Adrenal gland (tissue), 12 donors: ENCODE measurements around the gene SHD. TPM values are rescaled to one million over a fixed set of nuclear protein-coding genes. Genes with fewer than 3 reads are reported as not detected.
"Not testable (repeated sequence)": the region's sequence is repeated elsewhere in the genome, so short reads cannot be mapped to it uniquely, and the experiment has no call there.

ENCODE experiments used
- DNase-seq, 7 donors: peaks; one replicate each; pipeline ENCODE4 v3.0.0-alpha.2; 2019 to 2020
- H3K27ac ChIP-seq, 5 donors: fragments of 200-600 bp; sonication (generic) in 4 of 5; 1 replicate in 3 of 5; 2 replicates in 2 of 5; pipeline versions ENCODE4 v1.5.1 to v1.8.0; 2016 to 2020; ENCODE audit warnings: mild to moderate bottlenecking in 1 of 5
- H3K27me3 ChIP-seq: fragments of 200-600 bp; 2 replicates; pipeline ENCODE4 v1.8.0; 2021
- H3K36me3 ChIP-seq, 2 donors: fragments of 200-600 bp; replicated peaks in 1 of 2; 1 replicate in 1 of 2; 2 replicates in 1 of 2; pipeline versions ENCODE4 v1.5.1 to v1.8.0; 2018 to 2022
- H3K4me1 ChIP-seq, 2 donors: fragments of 200-600 bp; replicated peaks in 1 of 2; 1 replicate in 1 of 2; 2 replicates in 1 of 2; pipeline versions ENCODE4 v1.5.1 to v1.8.0; 2018 to 2021
- H3K4me3 ChIP-seq, 4 donors: fragments of 200-600 bp; sonication (generic) in 3 of 4; one replicate each; pipeline ENCODE4 v1.5.1; 2016 to 2018
- H3K9me3 ChIP-seq, 3 donors: fragments of 200-600 bp; sonication (generic) in 1 of 3; replicated peaks in 1 of 3; 1 replicate in 2 of 3; 2 replicates in 1 of 3; pipeline versions ENCODE4 v1.5.1 to v1.8.0; 2016 to 2021
- POLR2A ChIP-seq, 2 donors: fragments of 450-650 bp; IDR thresholded peaks; one replicate each; pipeline ENCODE4 v1.6.1; 2017; ENCODE audit warnings: antibody characterized with exemption in 2 of 2, mild to moderate bottlenecking in 2 of 2, moderate library complexity in 1 of 2
- WGBS, 4 donors: extraction: QIAGEN DNeasy Blood & Tissue Kit in 2 of 4; methylation state at CpG; one replicate each; pipeline versions ENCODE4 v1.1.5 to v1.1.7; 2013 to 2017; 5-methylcytosine and 5-hydroxymethylcytosine counted together
- intact Hi-C, 2 donors: fragments of 100-400 bp; cut with DNase I; formaldehyde crosslinking; loops; one replicate each; pipeline versions ENCODE4 v1.14.1 to v1.15.0; 2022 to 2023
- polyA plus RNA-seq, 3 donors: library from polyadenylated mRNA; stranded (reverse); fragments of 200-250 nt in 2 of 3; fragments of 350-450 nt in 1 of 3; fragmentation: Illumina TruSeq in 1 of 3; extraction: RNeasy Lipid Tissue Mini Kit (QIAGEN cat#74804) in 1 of 3; gene quantifications; one replicate each; pipeline ENCODE4 v1.2.3, GENCODE V29; 2013 to 2014
- total RNA-seq, 9 donors: library from RNA; depleted of rRNA in 4 of 9; stranded (reverse); fragments of >200 nt in 4 of 9; fragments of 120-200 nt in 1 of 9; fragmentation: NEBNext Ultra II Directional in 1 of 9; extraction: Animal tissue kit (Norgen Biotek cat#: 25700) in 1 of 9; gene quantifications; one replicate each; pipeline versions ENCODE4 v1.1.0 to v1.2.4, GENCODE V29; 2013 to 2023
- TF ChIP-seq, protein P1 (sequence below), 6 experiments: fragments of 450-650 bp in 4 of 6; fragments of 200-600 bp in 2 of 6; sonication (generic) in 1 of 6; IDR thresholded peaks; 1 replicate in 5 of 6; 2 replicates in 1 of 6; pipeline versions ENCODE4 v1.5.1 to v1.8.0; 2016 to 2021; ENCODE audit warnings: antibody characterized with exemption in 6 of 6, mild to moderate bottlenecking in 2 of 6, moderate library complexity in 1 of 6
- donor health status: healthy with polysubstance abuse.
- donor health status: Bipolar disorder and iron deficiency.
- donor health status: DM: yes; HTN: yes; CAD: no.
- donor health status: DM: no; HTN: no; CAD: no.
- donor health status: DM: no; HTN: no; CAD: no.
- donor health status: DM: yes; HTN: yes; CAD: no.

Gene SHD
- total and polyA plus RNA-seq, 12 donors, result 0.07 to 4.1 (median 0.74) TPM; not detected in 6

DNA sequence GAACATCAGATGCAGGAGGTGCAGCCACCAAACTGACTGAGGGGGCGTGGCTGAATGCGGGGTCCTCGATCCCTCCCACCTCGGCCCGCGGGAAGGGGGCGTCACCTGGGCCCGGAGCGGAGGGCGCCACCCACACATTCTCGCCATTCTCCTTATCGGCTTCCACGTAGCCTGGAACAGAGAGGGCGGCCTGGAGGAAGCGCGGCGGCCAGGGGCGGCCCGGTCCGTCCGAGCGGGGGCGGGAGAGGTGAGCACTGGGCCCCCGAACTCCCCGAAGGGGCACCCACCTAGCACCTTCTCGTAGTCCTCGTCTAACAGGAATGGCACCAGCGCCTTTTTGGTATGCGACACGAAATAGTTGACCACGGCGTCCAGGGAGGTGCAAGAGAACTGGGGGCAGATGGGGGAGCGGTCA, 47.8 kb downstream of the SHD start:
- Histone ChIP-seq H3K9me3 (no peaks in the 10 kb centered on the region), H3K27ac (no peak overlapping the region), H3K36me3 (no peaks in the 10 kb centered on the region), H3K4me1 (peaks cover 9 to 20% of the 10 kb centered on the region in 2 donors), H3K4me3 (peak overlapping the region in 1 of 4 donors; percentile 62), H3K27me3 (no peaks in the 10 kb centered on the region)
- TF ChIP-seq, protein P1, sequence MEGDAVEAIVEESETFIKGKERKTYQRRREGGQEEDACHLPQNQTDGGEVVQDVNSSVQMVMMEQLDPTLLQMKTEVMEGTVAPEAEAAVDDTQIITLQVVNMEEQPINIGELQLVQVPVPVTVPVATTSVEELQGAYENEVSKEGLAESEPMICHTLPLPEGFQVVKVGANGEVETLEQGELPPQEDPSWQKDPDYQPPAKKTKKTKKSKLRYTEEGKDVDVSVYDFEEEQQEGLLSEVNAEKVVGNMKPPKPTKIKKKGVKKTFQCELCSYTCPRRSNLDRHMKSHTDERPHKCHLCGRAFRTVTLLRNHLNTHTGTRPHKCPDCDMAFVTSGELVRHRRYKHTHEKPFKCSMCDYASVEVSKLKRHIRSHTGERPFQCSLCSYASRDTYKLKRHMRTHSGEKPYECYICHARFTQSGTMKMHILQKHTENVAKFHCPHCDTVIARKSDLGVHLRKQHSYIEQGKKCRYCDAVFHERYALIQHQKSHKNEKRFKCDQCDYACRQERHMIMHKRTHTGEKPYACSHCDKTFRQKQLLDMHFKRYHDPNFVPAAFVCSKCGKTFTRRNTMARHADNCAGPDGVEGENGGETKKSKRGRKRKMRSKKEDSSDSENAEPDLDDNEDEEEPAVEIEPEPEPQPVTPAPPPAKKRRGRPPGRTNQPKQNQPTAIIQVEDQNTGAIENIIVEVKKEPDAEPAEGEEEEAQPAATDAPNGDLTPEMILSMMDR (IDR thresholded peaks at IDR 0.05), result no peak
- TF ChIP-seq POLR2A (IDR thresholded peaks at IDR 0.05), result no peak
- DNase-seq, result peak in 2 of 7 donors; percentile 38 to 39
- 6 to 15% (median 8%) methylated on average over 6 to 33 of the region's 33 CpGs for WGBS, 4 donors
- intact Hi-C loops, result no loop called here

DNA sequence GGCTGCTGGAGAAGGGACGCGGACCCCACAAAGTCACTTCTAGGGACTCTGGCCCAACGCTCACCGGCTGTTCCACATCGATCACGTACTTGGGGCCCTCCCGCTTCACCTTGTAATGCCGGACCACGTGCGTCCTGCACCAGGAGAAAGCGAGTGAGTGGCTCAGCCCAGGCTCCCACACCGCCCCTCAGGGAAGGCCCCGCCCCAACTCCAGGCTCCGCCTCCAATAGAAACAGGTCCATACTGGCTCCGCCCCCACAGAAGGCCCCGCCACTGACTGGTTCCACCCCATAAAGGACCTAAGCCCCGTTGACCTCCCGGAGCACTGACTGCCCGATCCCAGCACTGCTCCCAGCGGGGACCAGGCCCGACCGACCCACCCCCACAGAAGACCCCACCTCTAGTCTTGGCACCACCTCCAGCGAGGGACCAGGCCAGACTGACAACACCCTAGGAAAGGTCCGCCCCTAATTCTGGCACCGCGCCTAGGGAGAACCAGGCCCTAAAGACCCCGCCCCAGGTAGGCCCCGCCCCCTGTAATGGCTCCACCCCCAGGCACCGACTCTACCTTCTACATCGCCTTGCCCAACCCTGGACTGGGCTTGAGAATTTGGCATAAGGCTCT, 48.3 kb downstream of the SHD start:
- H3K9me3 ChIP-seq, result no peaks in the 10 kb centered on the region
- peak in 1 of 2 donors; percentile 11 for TF ChIP-seq POLR2A (IDR thresholded peaks at IDR 0.05)
- TF ChIP-seq, protein P1 (IDR thresholded peaks at IDR 0.05), result no peak
- H3K36me3 ChIP-seq, result no peaks in the 10 kb centered on the region
- H3K4me1 ChIP-seq, result peaks cover 9 to 20% of the 10 kb centered on the region in 2 donors
- no peaks in the 10 kb centered on the region for H3K27me3 ChIP-seq
- DNase-seq, result peak; percentile 80 to 97 (median 89)
- peak overlapping the region in 2 of 4 donors; percentile 10 to 62 for H3K4me3 ChIP-seq
- intact Hi-C loops, result no loop called here
- peak overlapping the region in 2 of 5 donors; percentile 51 to 75 for H3K27ac ChIP-seq
- WGBS, 4 donors, result 2 to 5% (median 5%) methylated on average over 8 to 30 of the region's 30 CpGs; no CpG with 5 or more reads in 1 of the 4 donors

DNA sequence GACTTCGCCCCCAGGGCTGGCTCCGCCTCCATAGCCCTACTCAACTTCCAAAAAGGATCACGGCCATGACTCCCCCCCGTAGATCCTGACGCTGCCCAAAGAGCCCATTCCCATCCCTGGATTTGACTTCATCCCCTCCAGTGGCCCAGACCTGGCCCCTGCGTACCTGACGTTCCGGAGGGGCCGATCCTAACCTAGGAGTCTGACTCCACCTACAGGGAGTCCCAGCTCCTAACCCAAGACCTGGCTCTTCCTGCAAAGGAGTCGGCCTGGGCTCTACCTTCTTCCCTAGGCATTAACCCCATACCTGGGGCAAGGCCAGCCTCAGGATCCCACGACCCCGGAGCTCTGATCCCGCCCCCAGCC, 48.8 kb downstream of the SHD start:
- 5 to 15% (median 9%) methylated on average over 7 to 13 of the region's 13 CpGs for WGBS, 4 donors

DNA sequence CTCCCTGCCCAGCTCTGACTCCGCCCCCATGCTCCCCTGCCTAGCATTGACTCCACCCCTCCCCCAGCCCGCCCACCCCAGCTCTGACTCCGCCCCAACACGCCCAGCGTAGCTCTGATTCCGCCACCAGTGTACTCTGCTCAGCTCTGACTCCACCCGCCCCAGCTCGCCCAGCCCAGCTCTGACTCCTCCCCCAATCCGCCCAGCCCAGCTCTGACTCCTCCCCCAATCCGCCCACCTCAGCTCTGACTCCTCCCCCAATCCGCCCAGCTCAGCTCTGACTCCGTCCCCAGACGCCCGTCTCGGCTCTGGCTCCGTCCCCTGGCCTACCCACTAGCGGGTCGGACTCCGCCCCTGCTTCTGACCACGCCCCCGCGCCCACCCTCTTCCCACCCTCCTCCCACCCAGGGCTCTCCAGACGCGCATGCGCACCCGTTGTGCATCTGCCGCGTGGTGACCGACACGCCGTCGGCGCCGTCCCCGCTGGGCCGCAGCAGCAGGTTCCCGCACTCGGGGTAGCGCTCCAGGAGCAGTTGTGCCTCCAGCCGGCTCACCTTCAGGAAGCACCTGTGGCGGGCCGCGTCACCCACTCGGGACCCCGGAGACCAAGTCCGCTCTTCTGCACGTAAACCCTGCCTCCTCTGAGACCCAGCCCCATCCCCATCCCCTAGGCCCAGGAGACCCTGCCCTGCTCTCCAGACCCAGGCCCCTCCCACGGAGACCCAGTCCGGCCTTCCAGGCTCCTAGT, 49.4 kb downstream of the SHD start:
- H3K4me3 ChIP-seq, result peak overlapping the region in 2 of 4 donors; percentile 10 to 62
- no peaks in the 10 kb centered on the region for H3K27me3 ChIP-seq
- 1 to 7% (median 2%) methylated on average over 6 to 49 of the region's 49 CpGs for WGBS, 4 donors
- TF ChIP-seq POLR2A (IDR thresholded peaks at IDR 0.05), result peak in 1 of 2 donors; percentile 26
- TF ChIP-seq, protein P1 (IDR thresholded peaks at IDR 0.05), result peak in 1 of 6 experiments; percentile 11
- peaks cover 9 to 20% of the 10 kb centered on the region in 2 donors for H3K4me1 ChIP-seq
- intact Hi-C loops, result no loop called here
- H3K27ac ChIP-seq, result peak overlapping the region in 2 of 5 donors; percentile 51 to 75
- no peaks in the 10 kb centered on the region for H3K9me3 ChIP-seq
- DNase-seq, result peak; percentile 89 to 99 (median 98)
- no peaks in the 10 kb centered on the region for H3K36me3 ChIP-seq

More for the DNA sequence above, 48.8 kb downstream of the SHD start:
- Histone ChIP-seq H3K4me1 (peaks cover 9 to 20% of the 10 kb centered on the region in 2 donors), H3K9me3 (no peaks in the 10 kb centered on the region), H3K27me3 (no peaks in the 10 kb centered on the region), H3K36me3 (no peaks in the 10 kb centered on the region), H3K27ac (peak overlapping the region in 2 of 5 donors; percentile 51 to 75), H3K4me3 (peak overlapping the region in 2 of 4 donors; percentile 10 to 62)
- intact Hi-C loops, result no loop called here
- no peak for DNase-seq
- TF ChIP-seq, protein P1 (IDR thresholded peaks at IDR 0.05), result no peak
- no peak for TF ChIP-seq POLR2A (IDR thresholded peaks at IDR 0.05)

DNA sequence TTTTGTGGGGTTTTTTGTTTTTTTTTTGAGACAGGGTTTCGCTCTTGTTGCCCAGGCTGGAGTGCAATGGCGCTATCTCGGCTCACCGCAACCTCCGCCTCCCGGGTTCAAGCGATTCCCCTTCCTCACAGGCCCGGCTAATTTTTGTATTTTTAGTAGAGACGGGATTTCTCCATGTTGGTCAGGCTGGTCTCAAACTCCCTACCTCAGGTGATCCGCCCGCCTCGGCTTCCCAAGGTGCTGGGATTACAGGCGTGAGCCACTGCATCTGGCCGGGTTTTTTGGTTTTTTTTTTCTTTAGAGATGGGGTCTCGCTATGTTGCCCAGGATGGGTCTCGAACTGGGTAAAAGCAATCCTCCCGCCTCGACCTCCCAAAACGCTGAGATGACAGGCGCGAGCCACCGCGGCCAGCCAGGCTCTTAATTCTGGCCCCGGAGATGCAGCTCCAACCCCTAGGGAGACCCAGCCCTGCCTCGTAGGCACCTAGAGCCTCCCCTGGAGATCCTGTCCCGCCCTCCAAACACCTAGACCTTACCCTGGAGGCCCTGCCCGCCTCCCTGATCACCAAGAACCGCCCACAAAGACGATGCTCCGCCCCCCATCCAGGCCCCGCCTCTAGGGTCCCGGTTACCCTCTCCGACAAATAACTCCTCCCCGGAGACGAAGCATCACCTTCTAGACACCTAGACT, 50.1 kb downstream of the SHD start:
- peak in 2 of 7 donors; percentile 35 to 50 for DNase-seq
- intact Hi-C loops, H3K36me3 ChIP-seq, H3K27ac ChIP-seq, H3K27me3 ChIP-seq, H3K9me3 ChIP-seq: not testable (repeated sequence)
- H3K4me1 ChIP-seq, result peaks cover 9 to 20% of the 10 kb centered on the region in 2 donors
- WGBS, 4 donors, result 34 to 50% (median 40%) methylated on average over 27 to 35 of the region's 35 CpGs
- peak overlapping the region in 1 of 4 donors; percentile 50 for H3K4me3 ChIP-seq
